ENCODE measurements around the gene SSR4. TPM values are rescaled to one million over a fixed set of nuclear protein-coding genes. Genes with fewer than 3 reads are reported as not detected.
A peak's percentile ranks its signal among the peaks of the same experiment; 100 is the strongest.

Gene SSR4
- total RNA-seq, 2 donors from 2014 or later: 150 to 192 TPM

DNA sequence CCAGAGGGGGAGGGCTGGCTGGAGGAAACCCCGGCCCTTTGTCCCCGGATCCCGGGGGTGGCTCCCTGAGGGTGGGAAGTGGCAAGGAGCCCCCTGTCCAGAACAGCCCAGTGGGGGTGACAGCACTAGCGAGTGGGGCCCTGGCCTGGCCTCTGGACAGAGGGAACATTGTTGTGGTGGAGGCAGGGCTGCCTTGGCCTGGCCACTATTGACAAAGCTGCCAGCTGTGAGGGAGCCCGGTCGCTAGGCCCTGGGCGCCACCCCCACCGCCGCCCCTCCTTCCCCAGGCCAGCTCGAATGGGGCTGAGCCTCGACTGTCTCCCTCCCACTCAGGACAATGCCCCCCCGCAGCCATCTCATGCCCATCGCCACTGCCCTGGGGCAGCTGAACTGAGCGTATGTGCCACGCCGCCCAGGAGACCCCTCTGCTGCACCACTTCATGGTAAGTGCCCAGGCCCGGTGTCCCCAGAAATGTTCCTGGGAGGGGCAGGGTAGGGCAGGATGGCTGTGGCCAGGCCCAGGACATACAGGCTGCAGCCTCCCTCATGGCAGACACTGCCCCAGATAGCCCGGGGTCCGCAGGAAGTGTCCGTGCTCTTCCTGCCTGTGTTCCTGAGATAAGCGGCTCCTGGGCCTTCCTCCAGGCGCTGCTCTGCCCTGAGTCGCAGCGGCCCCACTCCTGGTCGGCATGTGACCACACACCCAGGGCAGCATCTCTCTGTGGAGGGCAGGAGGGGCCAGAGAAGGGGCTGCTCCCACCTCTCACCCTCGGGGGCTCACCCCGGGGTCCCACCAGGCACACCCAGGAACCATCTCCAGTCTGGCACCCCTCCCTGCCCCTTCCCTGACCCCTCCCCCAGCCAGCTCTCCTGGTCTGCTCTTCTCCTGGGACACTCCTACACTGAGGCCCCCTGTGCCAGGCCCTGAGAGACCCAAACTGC, 29.1 kb upstream of the SSR4 start:
- H3K4me3 Mint-ChIP-seq: peak overlapping the region in 1 of 2 donors; percentile 60
- H3K27me3 Mint-ChIP-seq (ENCODE audit: low read depth): peaks cover 9% of the 10 kb centered on the region
- no peak overlapping the region for H3K27ac Mint-ChIP-seq
- no peak for ATAC-seq (replicated peaks in 1 of 2)
- no peak for DNase-seq
- peaks cover 17% of the 10 kb centered on the region for H3K4me1 Mint-ChIP-seq (ENCODE audit: low read depth)
- no peaks in the 10 kb centered on the region for H3K9me3 Mint-ChIP-seq
- H3K36me3 Mint-ChIP-seq (ENCODE audit: insufficient read depth in 2 of 2): no peaks in the 10 kb centered on the region

DNA sequence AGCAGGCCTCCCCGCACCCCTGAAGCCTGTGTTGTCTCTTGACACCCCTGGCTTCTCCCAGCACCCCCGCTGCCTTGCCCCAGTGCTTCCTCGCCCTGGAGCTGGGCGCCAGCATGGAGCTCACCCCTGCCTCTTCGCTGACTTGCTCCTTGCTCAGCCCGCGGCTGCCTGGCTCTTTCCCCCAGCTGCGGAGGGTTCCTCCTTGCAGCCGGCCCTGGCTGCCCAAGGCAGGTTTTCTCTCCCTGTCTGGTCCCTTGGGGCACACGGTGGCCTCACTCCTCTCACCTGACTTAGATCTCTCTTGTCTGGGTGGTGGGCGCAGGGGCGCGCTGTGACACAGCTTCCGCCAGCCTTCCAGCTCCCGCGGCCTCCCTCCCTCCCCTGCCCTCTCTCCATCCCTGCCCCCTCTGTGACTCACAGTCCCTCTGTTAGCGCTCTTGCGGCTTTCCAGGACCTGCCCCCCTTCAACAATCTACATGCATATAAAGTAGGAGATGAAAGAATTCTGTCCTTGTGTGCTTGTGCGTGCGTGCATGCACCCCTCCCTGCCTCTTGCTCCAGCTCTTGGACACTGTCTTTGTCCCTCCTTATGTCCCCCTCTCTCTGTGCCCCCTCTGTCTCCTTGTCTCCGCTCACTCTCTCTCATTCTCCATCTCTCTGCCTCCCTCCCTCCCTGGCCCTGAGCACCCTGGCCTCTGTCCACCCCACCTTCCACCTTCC, 28.2 kb upstream of the SSR4 start:
- H3K9me3 Mint-ChIP-seq: no peaks in the 10 kb centered on the region
- peak overlapping the region; percentile 24 to 60 for H3K4me3 Mint-ChIP-seq
- ATAC-seq (replicated peaks in 1 of 2) (peak; percentile 58 to 59), DNase-seq (peak in 1 of 2 donors; percentile 33)
- H3K4me1 Mint-ChIP-seq (ENCODE audit: low read depth): peaks cover 17% of the 10 kb centered on the region
- H3K27me3 Mint-ChIP-seq (ENCODE audit: low read depth): peaks cover 9% of the 10 kb centered on the region
- no peak overlapping the region for H3K27ac Mint-ChIP-seq
- H3K36me3 Mint-ChIP-seq (ENCODE audit: insufficient read depth in 2 of 2): no peaks in the 10 kb centered on the region

DNA sequence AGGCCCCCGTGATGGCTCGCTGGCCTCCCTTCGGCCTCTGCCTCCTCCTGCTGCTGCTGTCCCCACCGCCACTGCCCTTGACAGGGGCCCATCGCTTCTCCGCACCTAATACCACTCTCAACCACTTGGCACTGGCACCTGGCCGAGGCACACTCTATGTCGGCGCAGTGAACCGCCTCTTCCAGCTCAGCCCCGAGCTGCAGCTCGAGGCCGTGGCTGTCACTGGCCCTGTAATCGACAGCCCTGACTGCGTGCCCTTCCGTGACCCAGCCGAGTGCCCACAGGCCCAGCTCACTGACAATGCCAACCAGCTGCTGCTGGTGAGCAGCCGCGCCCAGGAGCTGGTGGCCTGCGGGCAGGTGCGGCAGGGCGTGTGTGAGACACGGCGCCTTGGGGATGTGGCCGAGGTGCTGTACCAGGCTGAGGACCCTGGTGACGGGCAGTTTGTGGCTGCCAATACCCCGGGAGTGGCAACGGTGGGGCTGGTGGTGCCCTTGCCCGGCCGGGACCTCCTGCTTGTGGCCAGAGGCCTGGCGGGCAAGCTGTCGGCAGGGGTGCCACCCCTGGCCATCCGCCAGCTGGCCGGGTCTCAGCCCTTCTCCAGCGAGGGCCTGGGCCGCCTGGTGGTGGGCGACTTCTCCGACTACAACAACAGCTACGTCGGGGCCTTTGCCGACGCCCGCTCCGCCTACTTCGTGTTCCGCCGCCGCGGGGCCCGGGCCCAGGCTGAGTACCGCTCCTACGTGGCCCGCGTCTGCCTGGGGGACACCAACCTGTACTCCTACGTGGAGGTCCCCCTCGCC, 27.4 kb upstream of the SSR4 start:
- Mint-ChIP-seq H3K27me3 (ENCODE audit: low read depth) (peaks cover 9% of the 10 kb centered on the region), H3K4me3 (peak overlapping the region in 1 of 2 donors; percentile 39), H3K27ac (no peak overlapping the region), H3K4me1 (ENCODE audit: low read depth) (peaks cover 17% of the 10 kb centered on the region), H3K36me3 (ENCODE audit: insufficient read depth in 2 of 2) (no peaks in the 10 kb centered on the region), H3K9me3 (no peaks in the 10 kb centered on the region)
- no peak for DNase-seq
- ATAC-seq (replicated peaks in 1 of 2): no peak

DNA sequence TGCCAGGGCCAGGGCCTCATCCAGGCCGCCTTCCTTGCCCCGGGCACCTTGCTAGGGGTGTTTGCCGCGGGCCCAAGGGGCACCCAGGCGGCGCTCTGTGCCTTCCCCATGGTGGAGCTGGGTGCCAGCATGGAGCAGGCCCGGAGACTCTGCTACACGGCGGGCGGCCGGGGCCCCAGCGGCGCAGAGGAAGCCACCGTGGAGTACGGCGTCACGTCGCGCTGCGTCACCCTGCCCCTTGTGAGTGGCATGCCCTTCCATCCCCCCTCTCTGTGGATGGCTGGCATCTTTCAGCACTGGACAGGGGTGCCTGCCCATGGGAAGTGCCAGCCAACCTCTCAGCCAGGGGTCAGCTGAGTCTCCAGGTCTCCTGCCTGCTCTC, 26.8 kb upstream of the SSR4 start:
- DNase-seq (no peak), ATAC-seq (replicated peaks in 1 of 2) (no peak)
- no peaks in the 10 kb centered on the region for H3K9me3 Mint-ChIP-seq
- no peaks in the 10 kb centered on the region for H3K36me3 Mint-ChIP-seq (ENCODE audit: insufficient read depth in 2 of 2)
- peaks cover 9% of the 10 kb centered on the region for H3K27me3 Mint-ChIP-seq (ENCODE audit: low read depth)
- H3K4me3 Mint-ChIP-seq: no peak overlapping the region
- no peak overlapping the region for H3K27ac Mint-ChIP-seq
- peaks cover 17% of the 10 kb centered on the region for H3K4me1 Mint-ChIP-seq (ENCODE audit: low read depth)

DNA sequence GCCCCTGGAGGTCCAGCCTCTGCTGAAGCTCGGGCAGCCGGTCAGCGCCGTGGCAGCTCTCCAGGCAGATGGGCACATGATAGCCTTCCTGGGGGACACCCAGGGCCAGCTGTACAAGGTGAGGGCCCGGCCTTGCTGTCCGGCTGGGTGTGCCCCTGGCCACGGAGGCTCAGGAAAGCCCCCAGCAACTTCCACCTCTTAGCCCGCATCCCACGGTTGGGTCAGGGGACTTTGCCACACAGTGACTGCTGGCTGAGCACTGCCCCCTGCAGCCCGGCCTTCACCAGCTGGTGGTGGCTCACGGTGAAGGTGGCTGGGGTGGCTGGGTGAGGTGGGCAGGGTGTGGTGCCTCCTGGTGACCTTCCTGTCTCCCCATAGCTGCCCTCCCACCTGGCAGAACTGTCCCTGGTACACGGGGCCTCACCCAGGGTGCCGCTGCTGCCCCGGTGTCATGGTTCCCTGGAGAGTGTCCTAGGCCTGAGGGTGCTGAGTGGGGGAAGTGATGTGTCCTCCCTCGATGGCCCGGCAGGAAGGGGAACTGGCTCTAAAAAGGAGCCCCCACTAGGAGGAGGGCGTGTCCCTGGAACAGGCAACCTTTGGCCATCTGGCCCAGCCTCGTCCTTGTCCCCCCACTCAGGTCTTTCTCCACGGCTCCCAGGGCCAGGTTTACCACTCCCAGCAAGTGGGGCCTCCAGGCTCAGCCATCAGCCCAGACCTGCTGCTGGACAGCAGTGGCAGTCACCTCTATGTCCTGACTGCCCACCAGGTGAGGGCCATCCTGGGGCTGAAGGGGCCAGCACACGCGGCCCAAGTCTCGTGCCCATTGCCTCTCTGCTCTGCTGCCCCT, 25.9 kb upstream of the SSR4 start:
- H3K4me1 Mint-ChIP-seq (ENCODE audit: low read depth): peaks cover 17% of the 10 kb centered on the region
- H3K9me3 Mint-ChIP-seq: no peaks in the 10 kb centered on the region
- ATAC-seq (replicated peaks in 1 of 2) (no peak), DNase-seq (no peak)
- H3K27me3 Mint-ChIP-seq (ENCODE audit: low read depth): peaks cover 5% of the 10 kb centered on the region
- peak overlapping the region in 1 of 2 donors; percentile 27 for H3K4me3 Mint-ChIP-seq
- no peaks in the 10 kb centered on the region for H3K36me3 Mint-ChIP-seq (ENCODE audit: insufficient read depth in 2 of 2)
- no peak overlapping the region for H3K27ac Mint-ChIP-seq

DNA sequence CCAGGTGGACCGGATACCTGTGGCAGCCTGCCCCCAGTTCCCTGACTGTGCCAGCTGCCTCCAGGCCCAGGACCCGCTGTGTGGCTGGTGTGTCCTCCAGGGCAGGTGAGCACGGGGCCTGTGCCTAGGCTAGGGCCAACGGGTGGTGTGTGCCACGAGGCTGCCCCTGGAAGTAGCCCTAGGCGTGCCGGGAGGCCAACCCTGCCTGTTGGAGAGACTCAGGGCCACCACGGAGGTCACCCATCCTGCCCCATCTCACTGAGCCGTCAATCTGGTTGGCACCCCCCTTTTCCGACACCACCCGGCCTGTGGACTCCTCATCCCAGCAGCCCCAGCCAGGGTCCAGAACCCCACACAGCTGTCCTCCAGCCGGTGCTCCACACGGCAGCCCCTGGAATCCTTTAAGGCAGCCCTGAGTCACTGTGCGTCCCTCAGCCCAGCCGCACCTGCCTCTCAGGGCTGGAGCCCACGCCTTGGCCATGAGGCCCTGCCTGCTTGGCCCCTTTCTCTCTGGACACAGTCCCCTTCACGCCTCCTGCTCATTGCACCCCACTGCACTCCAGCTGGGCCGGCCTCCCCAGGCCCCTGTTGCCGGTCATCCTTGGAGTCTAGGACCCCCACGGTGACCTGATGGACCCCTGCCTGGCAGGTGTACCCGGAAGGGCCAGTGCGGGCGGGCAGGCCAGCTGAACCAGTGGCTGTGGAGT, 25.2 kb upstream of the SSR4 start:
- H3K27ac Mint-ChIP-seq: no peak overlapping the region
- H3K27me3 Mint-ChIP-seq (ENCODE audit: low read depth): no peaks in the 10 kb centered on the region
- DNase-seq (no peak), ATAC-seq (replicated peaks in 1 of 2) (no peak)
- H3K9me3 Mint-ChIP-seq: no peaks in the 10 kb centered on the region
- H3K36me3 Mint-ChIP-seq (ENCODE audit: insufficient read depth in 2 of 2): no peaks in the 10 kb centered on the region
- H3K4me1 Mint-ChIP-seq (ENCODE audit: low read depth): peaks cover 10% of the 10 kb centered on the region
- H3K4me3 Mint-ChIP-seq: no peak overlapping the region

DNA sequence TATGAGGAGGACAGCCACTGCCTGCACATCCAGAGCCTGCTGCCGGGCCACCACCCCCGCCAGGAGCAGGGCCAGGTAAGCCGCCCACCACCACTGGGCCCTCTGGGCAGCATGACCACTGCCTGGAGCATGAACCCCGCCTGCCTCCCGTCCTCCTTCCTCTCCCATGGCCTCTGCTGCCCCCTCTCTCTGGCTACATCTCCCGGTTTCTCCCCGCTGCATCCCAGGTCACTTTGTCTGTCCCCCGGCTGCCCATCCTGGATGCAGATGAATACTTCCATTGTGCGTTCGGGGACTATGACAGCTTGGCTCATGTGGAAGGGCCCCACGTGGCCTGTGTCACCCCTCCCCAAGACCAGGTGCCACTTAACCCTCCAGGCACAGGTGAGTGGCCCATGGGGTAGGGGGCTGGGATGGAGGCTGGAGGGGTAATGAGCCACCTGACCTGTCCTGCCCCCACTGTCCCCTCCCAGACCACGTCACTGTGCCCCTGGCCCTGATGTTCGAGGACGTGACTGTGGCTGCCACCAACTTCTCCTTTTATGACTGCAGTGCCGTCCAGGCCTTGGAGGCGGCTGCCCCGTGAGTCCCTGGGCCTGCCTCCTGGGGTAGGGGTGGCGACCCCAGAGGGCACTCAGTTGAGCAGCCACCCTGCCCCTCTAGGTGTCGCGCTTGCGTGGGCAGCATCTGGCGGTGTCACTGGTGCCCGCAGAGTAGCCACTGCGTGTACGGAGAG, 24.4 kb upstream of the SSR4 start:
- no peak overlapping the region for H3K27ac Mint-ChIP-seq
- no peaks in the 10 kb centered on the region for H3K36me3 Mint-ChIP-seq (ENCODE audit: insufficient read depth in 2 of 2)
- H3K9me3 Mint-ChIP-seq: no peaks in the 10 kb centered on the region
- no peaks in the 10 kb centered on the region for H3K27me3 Mint-ChIP-seq (ENCODE audit: low read depth)
- no peak overlapping the region for H3K4me3 Mint-ChIP-seq
- peaks cover 10% of the 10 kb centered on the region for H3K4me1 Mint-ChIP-seq (ENCODE audit: low read depth)
- DNase-seq (no peak), ATAC-seq (replicated peaks in 1 of 2) (no peak)

DNA sequence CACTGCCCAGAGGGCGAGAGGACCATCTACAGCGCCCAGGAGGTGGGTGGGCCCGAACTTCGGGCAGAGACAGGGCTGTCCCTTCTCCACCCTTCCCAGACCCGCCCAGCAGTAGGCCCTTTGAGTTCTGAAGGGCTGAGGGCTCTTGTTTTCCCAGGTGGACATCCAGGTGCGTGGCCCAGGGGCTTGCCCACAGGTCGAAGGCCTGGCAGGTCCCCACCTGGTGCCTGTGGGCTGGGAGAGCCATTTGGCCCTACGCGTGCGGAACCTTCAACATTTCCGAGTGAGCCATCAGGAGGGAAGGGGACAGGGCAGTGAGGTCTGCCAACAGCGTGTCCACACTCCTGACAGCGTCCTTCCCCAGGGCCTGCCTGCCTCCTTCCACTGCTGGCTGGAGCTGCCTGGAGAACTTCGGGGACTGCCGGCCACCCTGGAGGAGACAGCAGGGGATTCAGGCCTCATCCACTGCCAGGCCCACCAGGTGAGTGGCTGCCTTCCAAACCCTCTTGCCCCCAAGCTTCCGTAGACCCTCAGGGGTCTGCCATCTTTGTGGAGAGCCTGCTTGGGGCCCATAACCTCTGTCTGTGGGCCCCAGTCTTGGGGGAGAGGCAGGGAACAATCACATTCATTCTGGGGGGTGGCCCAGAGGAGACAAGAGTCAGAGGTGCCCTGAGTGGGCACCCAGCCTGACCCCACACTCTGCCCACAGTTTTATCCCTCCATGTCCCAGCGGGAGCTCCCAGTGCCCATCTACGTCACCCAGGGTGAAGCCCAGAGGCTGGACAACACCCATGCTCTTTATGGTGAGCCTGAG, 23.7 kb upstream of the SSR4 start:
- DNase-seq (no peak), ATAC-seq (replicated peaks in 1 of 2) (no peak)
- H3K9me3 Mint-ChIP-seq: no peaks in the 10 kb centered on the region
- no peak overlapping the region for H3K4me3 Mint-ChIP-seq
- H3K27me3 Mint-ChIP-seq (ENCODE audit: low read depth): no peaks in the 10 kb centered on the region
- H3K4me1 Mint-ChIP-seq (ENCODE audit: low read depth): peaks cover 10% of the 10 kb centered on the region
- no peaks in the 10 kb centered on the region for H3K36me3 Mint-ChIP-seq (ENCODE audit: insufficient read depth in 2 of 2)
- H3K27ac Mint-ChIP-seq: no peak overlapping the region

DNA sequence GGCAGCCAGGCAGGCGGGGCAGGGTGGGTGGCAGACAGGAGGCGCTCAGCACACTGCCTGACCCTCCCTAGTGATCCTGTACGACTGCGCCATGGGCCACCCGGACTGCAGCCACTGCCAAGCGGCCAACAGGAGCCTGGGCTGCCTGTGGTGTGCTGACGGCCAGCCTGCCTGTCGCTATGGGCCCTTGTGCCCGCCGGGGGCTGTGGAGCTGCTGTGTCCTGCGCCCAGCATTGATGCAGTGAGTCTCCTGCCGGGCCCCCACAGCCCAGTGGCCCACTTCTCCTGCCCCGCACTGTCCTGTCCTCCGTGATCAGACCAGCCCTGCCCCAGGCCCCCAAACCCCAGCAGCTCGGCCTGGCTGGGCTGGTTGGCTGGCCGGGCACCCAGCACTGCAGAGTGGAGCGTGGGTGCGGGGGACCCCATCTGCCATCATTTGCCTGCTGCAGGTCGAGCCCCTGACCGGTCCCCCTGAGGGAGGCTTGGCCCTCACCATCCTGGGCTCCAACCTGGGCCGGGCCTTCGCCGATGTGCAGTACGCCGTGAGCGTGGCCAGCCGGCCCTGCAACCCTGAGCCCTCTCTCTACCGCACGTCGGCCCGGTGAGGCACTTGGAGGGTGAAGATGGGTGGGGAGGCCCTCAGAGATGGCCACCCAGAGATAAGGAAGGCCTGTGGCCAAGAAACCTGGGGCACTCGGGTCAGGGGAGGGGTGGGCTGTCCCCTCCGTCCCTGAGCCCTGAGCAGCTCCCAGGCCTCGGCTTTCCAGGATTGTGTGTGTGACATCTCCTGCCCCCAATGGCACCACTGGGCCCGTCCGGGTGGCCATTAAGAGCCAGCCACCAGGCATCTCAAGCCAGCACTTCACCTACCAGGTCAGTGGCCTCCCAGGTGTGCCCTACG, 22.8 kb upstream of the SSR4 start:
- Mint-ChIP-seq H3K4me1 (ENCODE audit: low read depth) (peaks cover 4% of the 10 kb centered on the region), H3K27ac (no peak overlapping the region), H3K4me3 (no peak overlapping the region), H3K27me3 (ENCODE audit: low read depth) (no peaks in the 10 kb centered on the region), H3K9me3 (no peaks in the 10 kb centered on the region), H3K36me3 (ENCODE audit: insufficient read depth in 2 of 2) (no peaks in the 10 kb centered on the region)
- DNase-seq: no peak
- no peak for ATAC-seq (replicated peaks in 1 of 2)
